ENCODE data around the gene PFKP. TPM values are rescaled to one million over a fixed set of nuclear protein-coding genes. Genes with fewer than 3 reads are reported as not detected.

The PFKP gene
- total RNA-seq, 1 experiment from 2014 or later = 140 TPM

GRCh38 chr10:3069876-3070275 lies 2.5 kb downstream of the PFKP start:
- intact Hi-C loops (cut with micrococcal nuclease) = loop anchor here (2.0 kb wide), 1 partner anchor 25 kb away; no protein-coding TSS in a partner anchor
- 0 out of 2 replicates have a peak, but pooled peaks cover 13% of the 10 kb centered on the region for H4K20me1 ChIP-seq (ENCODE audit: low read length)
- no peaks in the 10 kb centered on the region for H3K36me3 ChIP-seq (ENCODE audit: low read depth, low read length)
- ATAC-seq = no peak
- H3K4me3 ChIP-seq (ENCODE audit: low read length) = peak overlapping the region; percentile 80
- no peaks in the 10 kb centered on the region for H3K9me3 ChIP-seq (ENCODE audit: low read length)
- no peaks in the 10 kb centered on the region for H3F3A ChIP-seq (ENCODE audit: low read length, unreplicated experiment)
- BruUV-seq (replicated peaks) = no TSS peak
- ChIA-PET CTCF (no interaction called here), POLR2A (ENCODE audit: unreplicated experiment) (no interaction called here)
- no peak overlapping the region for H3K27ac ChIP-seq (ENCODE audit: low read length)
- no peaks in the 10 kb centered on the region for H3K9me2 ChIP-seq (replicated peaks; ENCODE audit: low read length)
- H3K27me3 ChIP-seq (ENCODE audit: low read length) = no peaks in the 10 kb centered on the region
- peak overlapping the region; percentile 82 for H3K4me2 ChIP-seq (ENCODE audit: low read length)
- no peak overlapping the region for H3K9ac ChIP-seq (ENCODE audit: low read length)
- DNase-seq = no peak
- H3K79me2 ChIP-seq (ENCODE audit: low read length) = peaks cover 72% of the 10 kb centered on the region
- H3K4me1 ChIP-seq (ENCODE audit: insufficient read depth, low read length) = peaks cover 26% of the 10 kb centered on the region
- no peak for TF ChIP-seq CTCF (conservative IDR thresholded peaks at IDR 0.05; ENCODE audit: low read depth, low read length)
- no peak for TF ChIP-seq EZH2phosphoT487 (IDR thresholded peaks at IDR 0.05; ENCODE audit: borderline replicate concordance, low read length)
- no peak for TF ChIP-seq EZH2 (IDR thresholded peaks at IDR 0.05; ENCODE audit: low read length, unreplicated experiment)
- H2AFZ ChIP-seq (ENCODE audit: low read length) = no peak overlapping the region

GRCh38 chr10:3071405-3072198 lies 4.3 kb downstream of the PFKP start:
- Histone ChIP-seq H3K79me2 (ENCODE audit: low read length) (peaks cover 87% of the 10 kb centered on the region), H3K27ac (ENCODE audit: low read length) (peak overlapping the region; percentile 58), H3K9me2 (replicated peaks; ENCODE audit: low read length) (no peaks in the 10 kb centered on the region), H3K4me2 (ENCODE audit: low read length) (peak overlapping the region; percentile 50), H3K4me3 (ENCODE audit: low read length) (no peak overlapping the region), H3F3A (ENCODE audit: low read length, unreplicated experiment) (no peaks in the 10 kb centered on the region), H3K27me3 (ENCODE audit: low read length) (no peaks in the 10 kb centered on the region), H3K36me3 (ENCODE audit: low read depth, low read length) (no peaks in the 10 kb centered on the region), H2AFZ (ENCODE audit: low read length) (no peak overlapping the region), H4K20me1 (ENCODE audit: low read length) (0 out of 2 replicates have a peak, but pooled peaks cover 13% of the 10 kb centered on the region), H3K9ac (ENCODE audit: low read length) (no peak overlapping the region), H3K4me1 (ENCODE audit: insufficient read depth, low read length) (peaks cover 28% of the 10 kb centered on the region), H3K9me3 (ENCODE audit: low read length) (no peaks in the 10 kb centered on the region)
- TSS peak; percentile 5 for BruUV-seq (replicated peaks)
- ATAC-seq (peak; percentile 72), DNase-seq (peak; percentile 83)
- ChIA-PET CTCF (interaction anchor here (0.6 kb wide), 3 partner anchors 18 to 219 kb away, joined by 3 to 14 read pairs (median 4); no protein-coding TSS in a partner anchor), POLR2A (ENCODE audit: unreplicated experiment) (no interaction called here)
- intact Hi-C loops (cut with micrococcal nuclease) = loop anchor here (2.0 kb wide), 1 partner anchor 23 kb away; no protein-coding TSS in a partner anchor
- no peak for TF ChIP-seq EZH2phosphoT487 (IDR thresholded peaks at IDR 0.05; ENCODE audit: borderline replicate concordance, low read length)

GRCh38 chr10:3072641-3073360 lies 5.5 kb downstream of the PFKP start:
- DNase-seq (no peak), ATAC-seq (no peak)
- Histone ChIP-seq H3K4me2 (ENCODE audit: low read length) (no peak overlapping the region), H3K27me3 (ENCODE audit: low read length) (no peaks in the 10 kb centered on the region), H4K20me1 (ENCODE audit: low read length) (0 out of 2 replicates have a peak, but pooled peaks cover 13% of the 10 kb centered on the region), H2AFZ (ENCODE audit: low read length) (no peak overlapping the region), H3F3A (ENCODE audit: low read length, unreplicated experiment) (no peaks in the 10 kb centered on the region), H3K9ac (ENCODE audit: low read length) (no peak overlapping the region), H3K9me3 (ENCODE audit: low read length) (no peaks in the 10 kb centered on the region), H3K36me3 (ENCODE audit: low read depth, low read length) (no peaks in the 10 kb centered on the region), H3K27ac (ENCODE audit: low read length) (no peak overlapping the region), H3K4me1 (ENCODE audit: insufficient read depth, low read length) (peaks cover 35% of the 10 kb centered on the region), H3K79me2 (ENCODE audit: low read length) (peaks cover 91% of the 10 kb centered on the region), H3K9me2 (replicated peaks; ENCODE audit: low read length) (no peaks in the 10 kb centered on the region), H3K4me3 (ENCODE audit: low read length) (no peak overlapping the region)
- BruUV-seq (replicated peaks) = no TSS peak
- POLR2A ChIA-PET (ENCODE audit: unreplicated experiment) = no interaction called here
- intact Hi-C loops (cut with micrococcal nuclease) = no loop called here
- CTCF ChIA-PET = no interaction called here
- no peak for TF ChIP-seq CTCF (conservative IDR thresholded peaks at IDR 0.05; ENCODE audit: low read depth, low read length)
- TF ChIP-seq EZH2 (IDR thresholded peaks at IDR 0.05; ENCODE audit: low read length, unreplicated experiment) = no peak
- TF ChIP-seq EZH2phosphoT487 (IDR thresholded peaks at IDR 0.05; ENCODE audit: borderline replicate concordance, low read length) = no peak
